LNCaP clone FGC (cell line): ENCODE results near the gene IFT80.

Experiments
- DNase-seq: peaks from one replicate; pipeline ENCODE4 v3.0.0-alpha.2; 2011; ENCODE audit warnings: low read depth
- H3K4me3 ChIP-seq: 2 replicates; pipeline ENCODE4 v1.5.1; 2011; ENCODE audit warnings: mild to moderate bottlenecking, low read depth, low read length, control low read depth
- CTCF ChIP-seq: IDR thresholded peaks from 2 replicates; pipeline ENCODE4 v1.5.1; 2012; ENCODE audit warnings: mild to moderate bottlenecking; ENCODE audit not compliant: control insufficient read depth, insufficient read depth; ENCODE audit errors: extremely low read depth

The IFT80 gene

GRCh38 chr3:160399125-160400029 lies at the start of gene IFT80, which contains the start of gene SMC4:
TSS of gene IFT80 (minus strand) at chr3:160399225. CDS start at chr3:160384600, 14,625 bp downstream.
TSS of gene SMC4 (plus strand) at chr3:160399650. CDS start at chr3:160400827, 1,177 bp downstream.
- peak within 1 kb of the TSS; percentile 93 for H3K4me3 ChIP-seq
- peak; percentile 92 for DNase-seq
- no peak for TF ChIP-seq CTCF

- H3K4me3 ChIP-seq: no peak overlapping the region; the same call in 1 of the 2 replicates
- no peak for TF ChIP-seq CTCF
- DNase-seq: no peak
Observed at GRCh38 chr3:160447544-160447943, 48.5 kb upstream of the IFT80 start.

GRCh38 chr3:160446522-160447056 lies 47.6 kb upstream of the IFT80 start:
- no peak for DNase-seq
- TF ChIP-seq CTCF: no peak
- no peak overlapping the region for H3K4me3 ChIP-seq

GRCh38 chr3:160445854-160446253 lies 46.8 kb upstream of the IFT80 start:
- DNase-seq: no peak
- H3K4me3 ChIP-seq: no peak overlapping the region
- TF ChIP-seq CTCF: no peak

GRCh38 chr3:160444411-160444810 lies 45.4 kb upstream of the IFT80 start:
- TF ChIP-seq CTCF: no peak
- no peak for DNase-seq
- no peak overlapping the region for H3K4me3 ChIP-seq

GRCh38 chr3:160440687-160441086 lies 41.7 kb upstream of the IFT80 start:
- no peak for TF ChIP-seq CTCF
- H3K4me3 ChIP-seq: no peak overlapping the region
- no peak for DNase-seq

- no peak overlapping the region for H3K4me3 ChIP-seq
- no peak for DNase-seq
- TF ChIP-seq CTCF: no peak
Observed at GRCh38 chr3:160437083-160437455, 38.0 kb upstream of the IFT80 start.
